ENCODE results near the gene PRR36. TPM values are rescaled to one million over a fixed set of nuclear protein-coding genes. Genes with fewer than 3 reads are reported as not detected.
A peak's percentile ranks its signal among the peaks of the same experiment; 100 is the strongest.
"Not testable (repeated sequence)": the region's sequence is repeated elsewhere in the genome, so short reads cannot be mapped to it uniquely, and the experiment has no call there.

Gene PRR36
- total RNA-seq, 5 donors from 2014 or later (not counting 1 experiment from before 2014, with no cell fraction given): 0.28 to 0.85 (median 0.36) TPM

GRCh38 chr19:7859831-7860713 lies 14.1 kb downstream of the PRR36 start:
- Mint-ChIP-seq H3K4me1 (peaks cover 5 to 22% (median 10%) of the 10 kb centered on the region in 3 donors), H3K27ac (no peak overlapping the region), H3K27me3 (peaks cover under 1 to 18% of the 10 kb centered on the region in 2 donors), H3K4me3 (peak overlapping the region in 1 of 3 donors; percentile 34), H3K36me3 (no peaks in the 10 kb centered on the region), H3K9me3 (no peaks in the 10 kb centered on the region)
- POLR2A ChIA-PET: interaction anchor here in 1 of 2 donors (0.6 kb wide), 1 partner anchor 219 kb away, joined by 4 read pairs; no protein-coding TSS in a partner anchor
- no peak overlapping the region for H3K4me3 ChIP-seq (ENCODE audit: control insufficient read depth in 1 of 2, extremely low read depth in 1 of 2, low read length in 1 of 2)
- peaks cover 4 to 33% of the 10 kb centered on the region in 2 experiments for H3K4me1 ChIP-seq (ENCODE audit: control insufficient read depth in 1 of 2, extremely low read depth in 1 of 2, insufficient read depth in 2 of 2, low read length in 2 of 2)
- H3K9me3 ChIP-seq: no peaks in the 10 kb centered on the region
- H3K36me3 ChIP-seq (ENCODE audit: control insufficient read depth in 2 of 2, extremely low read depth in 1 of 2, insufficient read depth in 1 of 2, low read length in 1 of 2): peaks cover 0 to 6% of the 10 kb centered on the region in 2 donors
- 91% methylated on average over 10 of the region's 22 CpGs for WGBS (ENCODE audit: insufficient coverage)
- DNase-seq (no peak), ATAC-seq (replicated peaks in 1 of 4) (no peak)
- H3K27ac ChIP-seq (ENCODE audit: low read length): no peak overlapping the region
- H3K27me3 ChIP-seq (replicated peaks in 1 of 2; ENCODE audit: control insufficient read depth in 2 of 2, extremely low read depth in 1 of 2, insufficient read depth in 2 of 2, low read length in 1 of 2): peaks cover 0 to 93% of the 10 kb centered on the region in 2 experiments
- CTCF ChIA-PET: interaction anchor here in 1 of 2 donors (1.0 kb wide), 1 partner anchor 9 kb away, joined by 3 read pairs; no protein-coding TSS in a partner anchor

- H3K9me3 Mint-ChIP-seq; ATAC-seq (replicated peaks in 1 of 4); H3K27ac Mint-ChIP-seq; H3K27ac ChIP-seq (ENCODE audit: low read length); H3K9me3 ChIP-seq; H3K4me3 Mint-ChIP-seq; H3K4me3 ChIP-seq (ENCODE audit: control insufficient read depth in 1 of 2, extremely low read depth in 1 of 2, low read length in 1 of 2); H3K36me3 Mint-ChIP-seq; H3K36me3 ChIP-seq (ENCODE audit: control insufficient read depth in 2 of 2, extremely low read depth in 1 of 2, insufficient read depth in 1 of 2, low read length in 1 of 2); DNase-seq: not testable (repeated sequence)
- Histone ChIP-seq H3K27me3 (replicated peaks in 1 of 2; ENCODE audit: control insufficient read depth in 2 of 2, extremely low read depth in 1 of 2, insufficient read depth in 2 of 2, low read length in 1 of 2) (peaks cover 0 to 86% of the 10 kb centered on the region in 2 experiments), H3K4me1 (ENCODE audit: control insufficient read depth in 1 of 2, extremely low read depth in 1 of 2, insufficient read depth in 2 of 2, low read length in 2 of 2) (peaks cover 4 to 28% of the 10 kb centered on the region in 2 experiments)
- POLR2A ChIA-PET: interaction anchor here (0.6 kb wide), 2 partner anchors 61 to 218 kb away, joined by 4 to 5 read pairs; partner anchors contain the start of gene SNAPC2 (in 1 of the 2)
- peaks cover 0 to 15% (median 5%) of the 10 kb centered on the region in 3 donors for H3K4me1 Mint-ChIP-seq
- CTCF ChIA-PET: interaction anchor here (0.7 to 1.1 kb wide), 2 partner anchors 9 to 10 kb away, joined by 3 to 7 read pairs; no protein-coding TSS in a partner anchor
- WGBS (ENCODE audit: insufficient coverage): 92% methylated on average over 2 of the region's 8 CpGs
- peaks cover 0 to 14% of the 10 kb centered on the region in 2 donors for H3K27me3 Mint-ChIP-seq
Observed at GRCh38 chr19:7859087-7859486, 15.1 kb downstream of the PRR36 start.

DNA sequence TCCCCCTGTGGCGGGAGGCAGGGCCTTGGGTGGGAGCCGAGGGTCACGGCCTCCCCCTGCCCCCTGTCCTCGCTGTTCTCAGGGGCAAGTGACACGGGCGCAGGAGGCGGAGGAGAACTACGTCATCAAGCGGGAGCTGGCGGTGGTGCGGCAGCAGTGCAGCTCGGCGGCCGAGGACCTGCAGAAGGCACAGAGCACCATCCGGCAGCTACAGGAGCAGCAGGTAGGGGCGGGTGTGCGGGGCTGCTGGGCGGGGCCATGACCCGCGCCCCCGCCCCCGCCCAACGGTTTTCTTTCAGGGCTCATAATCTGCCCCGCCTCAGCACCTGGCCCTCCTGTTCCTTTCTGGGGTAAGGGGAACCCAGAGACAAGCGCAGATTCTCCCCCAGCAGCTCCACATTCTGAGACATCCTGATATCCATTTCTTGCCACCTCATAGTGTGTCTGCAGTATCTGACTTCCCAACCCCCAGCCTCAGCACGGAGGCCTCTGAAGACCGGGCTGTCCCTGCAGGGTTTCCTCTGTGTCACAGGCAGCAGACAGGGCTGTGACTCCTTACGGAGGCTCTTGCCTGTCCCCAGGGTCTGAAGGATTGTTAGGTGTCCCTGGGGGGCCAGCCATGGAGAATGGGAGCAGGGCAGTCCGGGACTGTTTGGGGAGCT lies 15.9 kb downstream of the PRR36 start:
- no peak overlapping the region for H3K4me3 ChIP-seq (ENCODE audit: control insufficient read depth in 1 of 2, extremely low read depth in 1 of 2, low read length in 1 of 2)
- POLR2A ChIA-PET: interaction anchor here (0.5 to 0.6 kb wide), 2 partner anchors 201 to 564 kb away, joined by 4 to 7 read pairs; partner anchors contain the start of gene INSR (in 1 of the 2)
- peak in 4 of 35 experiments; percentile 31 to 43 (median 32) for DNase-seq
- ATAC-seq (replicated peaks in 1 of 4): peak in 1 of 4 experiments; percentile 33
- CTCF ChIA-PET: interaction anchor here (0.6 to 1.1 kb wide), 2 partner anchors 11 to 140 kb away, joined by 3 to 7 read pairs; no protein-coding TSS in a partner anchor
- H3K27ac ChIP-seq (ENCODE audit: low read length): no peak overlapping the region
- peaks cover 4 to 29% of the 10 kb centered on the region in 2 experiments for H3K4me1 ChIP-seq (ENCODE audit: control insufficient read depth in 1 of 2, extremely low read depth in 1 of 2, insufficient read depth in 2 of 2, low read length in 2 of 2)
- Mint-ChIP-seq H3K9me3 (no peaks in the 10 kb centered on the region), H3K4me1 (peaks cover 1 to 13% (median 5%) of the 10 kb centered on the region in 3 donors), H3K27me3 (peaks cover 0 to 14% of the 10 kb centered on the region in 2 donors), H3K4me3 (no peak overlapping the region), H3K36me3 (no peaks in the 10 kb centered on the region), H3K27ac (no peak overlapping the region)
- peaks cover 0 to 86% of the 10 kb centered on the region in 2 experiments for H3K27me3 ChIP-seq (replicated peaks in 1 of 2; ENCODE audit: control insufficient read depth in 2 of 2, extremely low read depth in 1 of 2, insufficient read depth in 2 of 2, low read length in 1 of 2)
- peaks cover 0 to 6% of the 10 kb centered on the region in 2 donors for H3K36me3 ChIP-seq (ENCODE audit: control insufficient read depth in 2 of 2, extremely low read depth in 1 of 2, insufficient read depth in 1 of 2, low read length in 1 of 2)
- no peaks in the 10 kb centered on the region for H3K9me3 ChIP-seq
- 63% methylated on average over 21 of the region's 29 CpGs for WGBS (ENCODE audit: insufficient coverage)

GRCh38 chr19:7857727-7858108 lies 16.5 kb downstream of the PRR36 start:
- CTCF ChIA-PET: interaction anchor here in 1 of 2 donors (1.7 kb wide), 1 partner anchor 12 kb away, joined by 4 read pairs; no protein-coding TSS in a partner anchor
- WGBS (ENCODE audit: insufficient coverage): 74% methylated on average over 5 of the region's 8 CpGs
- peaks cover 0 to 6% of the 10 kb centered on the region in 2 donors for H3K36me3 ChIP-seq (ENCODE audit: control insufficient read depth in 2 of 2, extremely low read depth in 1 of 2, insufficient read depth in 1 of 2, low read length in 1 of 2)
- peaks cover 0 to 88% of the 10 kb centered on the region in 2 experiments for H3K27me3 ChIP-seq (replicated peaks in 1 of 2; ENCODE audit: control insufficient read depth in 2 of 2, extremely low read depth in 1 of 2, insufficient read depth in 2 of 2, low read length in 1 of 2)
- no peaks in the 10 kb centered on the region for H3K9me3 ChIP-seq
- no peak overlapping the region for H3K4me3 ChIP-seq (ENCODE audit: control insufficient read depth in 1 of 2, extremely low read depth in 1 of 2, low read length in 1 of 2)
- Mint-ChIP-seq H3K36me3 (no peaks in the 10 kb centered on the region), H3K4me1 (peaks cover 6 to 17% (median 9%) of the 10 kb centered on the region in 3 donors), H3K27me3 (peaks cover 0 to 14% of the 10 kb centered on the region in 2 donors), H3K4me3 (no peak overlapping the region), H3K9me3 (no peaks in the 10 kb centered on the region), H3K27ac (no peak overlapping the region)
- no peak overlapping the region for H3K27ac ChIP-seq (ENCODE audit: low read length)
- POLR2A ChIA-PET: interaction anchor here (0.5 to 0.6 kb wide), 2 partner anchors 201 to 564 kb away, joined by 4 to 7 read pairs; partner anchors contain the start of gene INSR (in 1 of the 2)
- H3K4me1 ChIP-seq (ENCODE audit: control insufficient read depth in 1 of 2, extremely low read depth in 1 of 2, insufficient read depth in 2 of 2, low read length in 2 of 2): peaks cover 4 to 29% of the 10 kb centered on the region in 2 experiments
- ATAC-seq (replicated peaks in 1 of 4): no peak
- DNase-seq: no peak

DNA sequence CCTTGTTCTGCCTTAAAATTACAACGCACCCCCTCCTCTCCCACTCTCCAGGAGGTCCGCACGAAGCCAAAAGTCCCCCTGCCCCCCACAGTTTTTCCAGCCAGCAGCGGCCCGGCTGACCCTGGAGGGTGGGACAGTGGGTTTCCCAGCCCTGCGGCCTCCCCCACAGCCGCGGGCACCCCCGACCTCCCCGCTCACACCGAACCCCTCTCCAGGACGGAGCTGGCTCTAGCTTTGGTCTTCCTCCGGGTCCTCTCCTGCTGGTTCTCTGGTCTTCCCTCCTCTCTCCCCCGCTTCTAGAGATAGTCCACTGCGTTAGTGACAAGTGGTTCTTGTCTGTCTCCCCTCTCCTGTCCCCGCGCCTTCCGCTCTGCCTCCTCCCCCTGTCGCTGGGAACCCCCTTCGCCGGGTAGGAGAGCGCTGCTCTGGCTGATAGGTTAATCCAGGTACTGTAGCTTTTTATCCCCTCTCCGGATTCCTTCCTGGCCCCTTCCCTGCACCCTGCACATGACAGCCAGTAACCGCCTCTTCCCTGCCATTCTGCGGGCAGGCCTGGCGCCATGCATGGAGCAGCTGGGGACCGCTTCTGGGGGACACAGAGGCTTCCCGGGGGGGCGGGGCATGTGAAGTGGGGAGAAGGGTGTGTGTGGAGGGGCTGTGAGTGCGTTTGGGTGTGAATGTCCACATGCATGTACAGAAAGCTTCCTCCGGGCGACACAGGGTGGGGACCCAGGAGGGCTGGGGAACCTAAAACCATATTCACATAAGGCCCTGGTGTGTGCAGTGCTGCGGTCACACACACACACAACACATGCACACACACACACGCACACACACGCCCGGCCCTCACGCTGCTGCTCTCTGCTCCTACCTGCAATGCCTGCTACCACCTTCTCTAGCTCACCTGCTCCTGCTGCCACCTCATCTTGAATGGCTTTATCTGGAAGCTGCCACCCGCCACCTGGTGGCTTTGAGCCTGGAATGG lies 17.2 kb downstream of the PRR36 start:
- ChIA-PET POLR2A (no interaction called here), CTCF (interaction anchor here in 1 of 2 donors (1.7 kb wide), 1 partner anchor 12 kb away, joined by 4 read pairs; no protein-coding TSS in a partner anchor)
- Mint-ChIP-seq H3K27me3 (peaks cover 0 to 13% of the 10 kb centered on the region in 2 donors), H3K27ac (no peak overlapping the region), H3K4me1 (peaks cover 6 to 16% (median 9%) of the 10 kb centered on the region in 3 donors), H3K36me3 (no peaks in the 10 kb centered on the region), H3K4me3 (no peak overlapping the region), H3K9me3 (no peaks in the 10 kb centered on the region)
- peaks cover 0 to 6% of the 10 kb centered on the region in 2 donors for H3K36me3 ChIP-seq (ENCODE audit: control insufficient read depth in 2 of 2, extremely low read depth in 1 of 2, insufficient read depth in 1 of 2, low read length in 1 of 2)
- H3K9me3 ChIP-seq: no peaks in the 10 kb centered on the region
- peaks cover 4 to 25% of the 10 kb centered on the region in 2 experiments for H3K4me1 ChIP-seq (ENCODE audit: control insufficient read depth in 1 of 2, extremely low read depth in 1 of 2, insufficient read depth in 2 of 2, low read length in 2 of 2)
- no peak for ATAC-seq (replicated peaks in 1 of 4)
- DNase-seq: no peak
- H3K4me3 ChIP-seq (ENCODE audit: control insufficient read depth in 1 of 2, extremely low read depth in 1 of 2, low read length in 1 of 2): no peak overlapping the region
- 91% methylated on average over 28 of the region's 38 CpGs for WGBS (ENCODE audit: insufficient coverage)
- no peak overlapping the region for H3K27ac ChIP-seq (ENCODE audit: low read length)
- H3K27me3 ChIP-seq (replicated peaks in 1 of 2; ENCODE audit: control insufficient read depth in 2 of 2, extremely low read depth in 1 of 2, insufficient read depth in 2 of 2, low read length in 1 of 2): peaks cover 0 to 86% of the 10 kb centered on the region in 2 experiments

All from T-cell (primary cell).